Naive thymus-derived CD8-positive, alpha-beta T cell (primary cell): ENCODE data around the gene CAVIN1. TPM values are rescaled to one million over a fixed set of nuclear protein-coding genes. Genes with fewer than 3 reads are reported as not detected.
"Not testable (repeated sequence)": the region's sequence is repeated elsewhere in the genome, so short reads cannot be mapped to it uniquely, and the experiment has no call there.

ENCODE experiments used
- ATAC-seq, 2 donors: fragments of 150-1000 bp; cut with Tn5 transposase in 1 of 2; sonication (Bioruptor Pico), chemical (Tn5 transposase) in 1 of 2; 1 replicate in 1 of 2; 2 replicates in 1 of 2; pipeline ENCODE4 v1.10.0; 2021; ENCODE audit warnings: mild to moderate bottlenecking in 2 of 2, moderate library complexity in 2 of 2
- POLR2A ChIA-PET: fragments of 350-600 bp; sonication (Branson Sonifier 250); formaldehyde crosslinking; loops from one replicate; lab custom pipeline; 2021; ENCODE audit warnings: antibody characterized with exemption; lab: Charles Lee
- DNase-seq, 10 donors: peaks; one replicate each; pipeline versions ENCODE4 v3.0.0 to v3.0.0-alpha.2; 2020 to 2022
- H3K27ac Mint-ChIP-seq, 10 donors: one replicate each; pipeline ENCODE4 v1.8.0; 2020 to 2022; ENCODE audit warnings: mild to moderate bottlenecking in 10 of 10, mixed read lengths in 10 of 10, moderate library complexity in 4 of 10, inconsistent platforms in 1 of 10
- H3K27me3 Mint-ChIP-seq, 5 donors: one replicate each; pipeline ENCODE4 v1.8.0; 2021 to 2022; ENCODE audit warnings: mixed read lengths in 5 of 5
- H3K36me3 Mint-ChIP-seq, 3 donors: one replicate each; pipeline ENCODE4 v1.8.0; 2020 to 2022; ENCODE audit warnings: mixed read lengths in 3 of 3, mild to moderate bottlenecking in 2 of 3, inconsistent platforms in 1 of 3
- H3K4me1 Mint-ChIP-seq, 4 donors: one replicate each; pipeline ENCODE4 v1.8.0; 2021 to 2022; ENCODE audit warnings: mixed read lengths in 4 of 4
- H3K4me3 Mint-ChIP-seq, 10 donors: one replicate each; pipeline ENCODE4 v1.8.0; 2020 to 2022; ENCODE audit warnings: mild to moderate bottlenecking in 10 of 10, mixed read lengths in 10 of 10, moderate library complexity in 6 of 10, inconsistent platforms in 1 of 10
- H3K9me3 Mint-ChIP-seq, 9 donors: one replicate each; pipeline ENCODE4 v1.8.0; 2020 to 2022; ENCODE audit warnings: mixed read lengths in 9 of 9, mild to moderate bottlenecking in 3 of 9, inconsistent platforms in 1 of 9, moderate library complexity in 1 of 9
- polyA plus RNA-seq, 3 donors: library from polyadenylated mRNA; unstranded; fragments of 300-500 nt; fragmentation: Illumina TruSeq; gene quantifications; one replicate each; pipeline ENCODE4 v1.2.3, GENCODE V29; 2021
- total RNA-seq, 8 experiments: library from RNA in 2 of 8; stranded (reverse) in 2 of 8; gene quantifications; one replicate each; pipeline ENCODE4 v1.2.3 and lab custom pipeline; 2021 to 2026

Gene CAVIN1
- total and polyA plus RNA-seq, 5 experiments from 2014 or later, result 0.03 TPM; not detected in 4

DNA sequence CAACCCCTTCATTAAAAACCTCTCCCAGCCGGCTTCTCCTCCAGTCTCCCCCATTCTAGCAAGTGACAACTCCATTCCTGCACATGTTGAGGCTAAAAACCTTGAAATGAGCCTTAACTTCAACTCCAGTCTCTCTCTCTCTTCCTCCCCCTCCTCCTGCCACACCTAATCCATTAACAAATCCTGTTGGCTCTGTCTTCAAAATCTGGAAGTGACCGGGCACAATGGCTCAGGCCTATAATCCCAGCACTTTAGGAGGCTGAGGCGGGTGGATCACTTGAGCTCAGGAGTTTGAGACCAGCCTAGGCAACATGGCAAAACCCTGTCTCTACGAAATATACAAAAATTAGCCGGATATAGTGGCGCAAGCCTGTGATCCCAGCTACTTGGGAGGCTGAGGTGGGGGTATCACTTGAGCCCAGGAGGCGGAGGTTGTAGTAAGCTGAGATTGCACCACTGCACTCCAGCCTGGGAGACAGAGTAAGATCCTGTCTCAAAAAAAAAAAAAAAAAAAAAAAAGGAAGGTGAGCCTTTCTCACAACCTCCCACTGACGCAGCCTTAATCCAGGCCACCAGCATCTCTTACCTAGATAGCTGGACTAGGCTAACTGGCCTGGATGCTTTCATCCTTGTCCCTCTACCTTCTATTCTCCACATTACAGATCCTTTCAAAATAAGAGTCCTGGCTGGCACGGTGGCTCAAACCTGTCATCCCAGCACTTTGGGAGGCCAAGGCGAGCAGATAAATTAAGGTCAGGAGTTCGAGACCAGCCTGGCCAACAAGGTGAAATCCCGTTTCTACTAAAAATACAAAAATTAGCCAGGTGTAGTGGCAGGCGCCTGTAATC lies 56.7 kb downstream of the CAVIN1 start:
- Mint-ChIP-seq H3K4me3 (peak overlapping the region in 4 of 10 donors; percentile 15 to 31 (median 28)), H3K4me1 (peaks cover 44 to 79% (median 75%) of the 10 kb centered on the region in 4 donors), H3K27ac (peak overlapping the region in 5 of 10 donors; percentile 8 to 59 (median 12)), H3K36me3 (peaks cover 0 to 23% (median 14%) of the 10 kb centered on the region in 3 donors)
- not testable (repeated sequence) for H3K27me3 Mint-ChIP-seq, H3K9me3 Mint-ChIP-seq, ATAC-seq, DNase-seq
- POLR2A ChIA-PET, result interaction anchor here (0.7 kb wide), 1 partner anchor 221 kb away, joined by 3 read pairs; no protein-coding TSS in a partner anchor

DNA sequence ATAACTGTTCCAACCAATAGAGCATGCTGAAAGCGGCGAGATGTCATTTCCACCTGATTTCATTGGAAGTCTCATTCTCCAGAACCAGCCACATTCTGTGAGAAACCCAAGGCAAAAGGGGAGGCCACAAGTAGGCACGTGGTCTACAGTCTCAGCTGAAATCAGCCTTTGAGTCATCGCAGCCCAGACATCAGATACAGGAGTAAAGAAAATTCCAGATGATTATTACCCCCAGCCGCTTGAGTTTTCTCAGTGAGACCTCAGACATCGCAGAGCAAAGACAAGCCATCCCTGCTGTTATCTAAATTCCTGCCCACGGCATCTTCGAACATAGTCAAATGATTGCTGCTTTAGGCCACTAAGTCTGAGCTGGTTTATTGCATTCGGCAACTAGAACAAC lies 57.9 kb downstream of the CAVIN1 start:
- peaks cover 40 to 79% (median 73%) of the 10 kb centered on the region in 4 donors for H3K4me1 Mint-ChIP-seq
- H3K27ac Mint-ChIP-seq, result peak overlapping the region in 5 of 10 donors; percentile 33 to 85 (median 70)
- ATAC-seq (no peak), DNase-seq (no peak)
- no peaks in the 10 kb centered on the region for H3K9me3 Mint-ChIP-seq
- peaks cover 0 to 21% (median 13%) of the 10 kb centered on the region in 3 donors for H3K36me3 Mint-ChIP-seq
- POLR2A ChIA-PET, result no interaction called here
- no peaks in the 10 kb centered on the region for H3K27me3 Mint-ChIP-seq
- peak overlapping the region in 3 of 10 donors; percentile 15 to 33 (median 30) for H3K4me3 Mint-ChIP-seq

DNA sequence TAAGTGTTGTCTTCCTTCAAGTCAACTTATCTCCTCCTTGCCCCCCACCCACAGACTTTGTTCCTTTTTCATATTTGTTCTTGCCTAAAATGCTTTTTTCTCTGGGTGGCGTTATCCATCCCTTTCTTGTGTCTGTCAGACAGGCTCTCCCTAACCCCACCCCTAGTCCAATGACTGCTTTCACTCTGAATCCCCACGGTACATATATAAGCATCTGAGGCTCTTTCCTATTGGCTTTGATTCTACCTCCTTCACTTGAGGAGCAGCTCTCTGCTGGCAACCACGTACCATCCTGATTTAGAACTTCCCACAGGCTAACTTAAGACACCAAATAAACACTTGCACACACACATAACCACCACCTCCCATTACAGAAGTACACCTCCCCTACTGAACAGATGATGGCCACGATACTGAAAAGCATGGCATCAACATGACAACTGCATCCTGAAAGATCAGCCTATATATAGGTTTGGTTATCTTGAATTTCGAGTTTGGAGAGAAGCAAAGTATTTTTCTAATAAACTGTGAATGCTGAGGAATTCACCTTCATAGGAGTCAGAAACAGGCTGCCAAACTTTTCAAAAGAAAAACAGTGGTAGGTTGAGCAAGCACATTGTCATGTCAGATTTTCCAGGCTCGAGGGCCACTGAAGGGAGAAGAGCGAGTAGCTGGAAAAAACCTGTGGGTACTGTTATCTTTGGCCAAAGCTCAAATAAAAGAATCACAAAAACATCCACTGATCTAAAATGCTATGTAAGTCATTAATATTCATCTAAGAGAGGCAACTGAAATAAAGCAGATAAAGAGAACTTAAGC lies 59.1 kb downstream of the CAVIN1 start:
- ATAC-seq, result peak in 1 of 2 donors; percentile 18
- H3K27ac Mint-ChIP-seq, result peak overlapping the region; percentile 7 to 82 (median 58)
- peaks cover 43 to 82% (median 75%) of the 10 kb centered on the region in 4 donors for H3K4me1 Mint-ChIP-seq
- peaks cover 0 to 27% (median 10%) of the 10 kb centered on the region in 3 donors for H3K36me3 Mint-ChIP-seq
- no peaks in the 10 kb centered on the region for H3K9me3 Mint-ChIP-seq
- POLR2A ChIA-PET, result interaction anchor here (1.2 kb wide), 1 partner anchor 9 kb away, joined by 3 read pairs; no protein-coding TSS in a partner anchor
- peak overlapping the region in 7 of 10 donors; percentile 2 to 59 (median 21) for H3K4me3 Mint-ChIP-seq
- H3K27me3 Mint-ChIP-seq, result no peaks in the 10 kb centered on the region
- no peak for DNase-seq

DNA sequence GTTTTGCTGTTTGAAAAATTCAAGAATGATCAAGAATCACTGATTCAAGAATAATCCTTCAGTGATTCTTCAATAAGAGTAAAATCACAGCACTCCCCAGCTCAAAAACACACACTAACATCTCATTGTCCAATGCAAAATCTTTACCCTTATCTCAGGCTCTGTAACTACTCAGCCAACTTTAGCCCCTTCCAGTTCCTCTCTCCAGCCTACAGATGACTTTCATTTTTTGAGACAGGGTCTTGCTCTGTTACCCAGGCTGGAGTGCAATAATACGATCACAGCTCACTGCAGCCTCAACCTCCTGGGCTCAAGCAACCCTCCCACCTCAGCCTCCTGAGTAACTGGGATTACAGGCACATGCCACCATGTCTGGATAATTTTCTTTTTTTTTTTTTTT lies 59.8 kb downstream of the CAVIN1 start:
- Mint-ChIP-seq H3K9me3 (no peaks in the 10 kb centered on the region), H3K4me1 (peaks cover 41 to 83% (median 76%) of the 10 kb centered on the region in 4 donors), H3K27ac (peak overlapping the region in 6 of 10 donors; percentile 3 to 70 (median 54)), H3K27me3 (no peaks in the 10 kb centered on the region), H3K36me3 (peaks cover 0 to 25% (median 10%) of the 10 kb centered on the region in 3 donors), H3K4me3 (peak overlapping the region in 4 of 10 donors; percentile 5 to 47 (median 32))
- ATAC-seq (no peak), DNase-seq (no peak)
- POLR2A ChIA-PET, result interaction anchor here (0.7 to 1.0 kb wide), 2 partner anchors 10 to 1851 kb away, joined by 3 to 4 read pairs; no protein-coding TSS in a partner anchor

DNA sequence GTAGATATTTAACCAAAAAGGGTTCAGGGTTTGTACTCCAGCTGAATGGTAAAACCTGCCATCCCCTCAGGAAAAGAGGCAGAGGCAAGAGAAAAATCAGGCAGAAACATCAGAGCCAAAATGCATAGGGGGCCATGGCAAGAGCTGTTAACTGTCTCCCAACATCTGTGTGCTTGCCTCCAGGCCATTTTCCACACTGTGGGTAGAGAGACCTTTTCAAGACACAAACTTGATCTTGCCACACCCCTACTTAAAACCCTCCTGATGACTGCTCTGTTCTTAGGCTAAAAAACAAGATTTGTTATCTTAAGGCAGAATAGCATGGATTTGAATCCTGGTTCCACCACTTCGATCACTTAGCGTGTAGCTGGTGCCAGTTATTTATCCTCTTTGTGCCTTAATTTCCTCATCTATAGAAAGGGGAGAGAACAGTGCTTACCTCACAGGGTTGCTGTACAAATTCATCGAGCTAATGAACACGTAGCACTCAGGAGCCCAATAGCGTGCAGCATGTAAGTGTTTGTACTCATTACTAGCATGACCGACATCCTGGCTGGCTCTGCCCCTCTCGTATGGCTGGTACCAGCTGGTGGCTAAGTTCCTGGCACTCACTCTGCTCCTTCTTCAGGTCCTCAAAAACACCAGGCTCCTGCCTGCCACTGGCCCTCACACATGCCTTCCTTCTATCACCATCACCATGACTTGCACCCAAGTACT lies 60.7 kb downstream of the CAVIN1 start:
- Mint-ChIP-seq H3K36me3 (peaks cover 0 to 25% (median 10%) of the 10 kb centered on the region in 3 donors), H3K9me3 (no peaks in the 10 kb centered on the region), H3K27me3 (no peaks in the 10 kb centered on the region), H3K27ac (peak overlapping the region; percentile 3 to 83 (median 49)), H3K4me1 (peaks cover 37 to 79% (median 73%) of the 10 kb centered on the region in 4 donors), H3K4me3 (peak overlapping the region in 9 of 10 donors; percentile 3 to 50 (median 22))
- ATAC-seq (peak; percentile 6 to 24), DNase-seq (no peak)
- POLR2A ChIA-PET, result interaction anchor here (1.0 kb wide), 1 partner anchor 11 kb away, joined by 3 read pairs; no protein-coding TSS in a partner anchor

DNA sequence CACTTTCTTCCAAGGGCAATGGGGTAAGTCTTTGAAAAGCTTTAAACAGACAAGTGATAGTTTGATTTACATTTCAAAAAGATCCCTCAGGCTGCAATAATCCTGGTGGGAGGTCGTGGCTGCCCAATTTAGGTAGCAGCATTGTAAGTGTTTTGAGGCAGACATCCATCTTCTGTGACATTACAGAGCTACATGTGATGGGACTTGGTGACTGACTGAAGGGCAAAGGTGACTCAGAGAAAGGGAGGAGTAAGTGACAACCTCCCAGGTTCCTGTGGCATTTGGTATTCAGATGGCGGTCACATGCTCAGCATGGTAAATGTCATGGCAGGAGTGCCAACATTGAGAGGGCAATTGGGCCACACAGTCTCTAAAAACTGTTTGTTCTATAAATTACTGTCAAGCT lies 61.3 kb downstream of the CAVIN1 start:
- Mint-ChIP-seq H3K9me3 (no peaks in the 10 kb centered on the region), H3K27me3 (no peaks in the 10 kb centered on the region), H3K4me1 (peaks cover 37 to 77% (median 69%) of the 10 kb centered on the region in 4 donors), H3K27ac (peak overlapping the region in 9 of 10 donors; percentile 30 to 83 (median 49)), H3K36me3 (peaks cover 0 to 26% (median 10%) of the 10 kb centered on the region in 3 donors), H3K4me3 (peak overlapping the region in 7 of 10 donors; percentile 18 to 62 (median 34))
- ATAC-seq, result peak; percentile 74 to 78
- POLR2A ChIA-PET, result interaction anchor here (0.7 kb wide), 1 partner anchor 29 kb away, joined by 4 read pairs; no protein-coding TSS in a partner anchor
- peak in 1 of 10 donors; percentile 13 for DNase-seq

DNA sequence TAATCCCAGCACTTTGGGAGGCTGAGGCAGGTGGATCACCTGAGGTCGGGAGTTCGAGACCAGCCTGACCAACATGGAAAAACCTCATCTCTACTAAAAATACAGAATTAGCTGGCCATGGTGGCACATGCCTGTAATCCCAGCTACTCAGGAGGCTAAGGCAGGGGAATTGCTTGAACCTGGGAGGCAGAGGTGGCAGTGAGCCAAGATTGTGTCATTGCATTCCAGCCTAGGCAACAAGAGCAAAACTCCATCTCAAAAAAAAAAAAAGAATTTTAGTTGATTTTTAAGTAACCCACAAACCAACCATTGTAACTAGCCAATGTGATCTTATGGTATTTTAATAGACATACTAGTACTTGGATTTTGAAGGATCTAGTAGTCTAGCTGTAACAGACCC lies 62.7 kb downstream of the CAVIN1 start:
- H3K27me3 Mint-ChIP-seq, DNase-seq, H3K9me3 Mint-ChIP-seq, H3K4me3 Mint-ChIP-seq, ATAC-seq, POLR2A ChIA-PET: not testable (repeated sequence)
- peaks cover 35 to 75% (median 65%) of the 10 kb centered on the region in 4 donors for H3K4me1 Mint-ChIP-seq
- H3K36me3 Mint-ChIP-seq, result peaks cover 0 to 29% (median 10%) of the 10 kb centered on the region in 3 donors
- H3K27ac Mint-ChIP-seq, result peak overlapping the region in 1 of 10 donors; percentile 58

DNA sequence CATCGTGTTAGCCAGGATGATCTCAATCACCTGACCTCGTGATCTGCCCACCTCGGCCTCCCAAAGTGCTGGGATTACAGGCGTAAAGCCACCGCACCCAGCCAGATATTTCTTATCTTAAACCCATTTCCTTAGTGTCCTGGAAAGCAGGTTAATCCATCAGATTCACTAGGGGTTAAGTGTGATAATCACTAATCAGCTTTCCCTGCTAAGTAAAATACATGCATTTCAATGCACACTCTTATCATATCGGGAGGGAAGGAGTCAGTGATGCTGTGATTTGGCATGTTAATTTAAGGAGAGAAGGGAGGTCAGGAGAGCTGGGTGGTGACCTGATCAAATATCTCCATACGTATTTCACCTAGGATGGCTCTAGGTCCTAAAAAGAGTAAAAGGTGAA lies 63.9 kb downstream of the CAVIN1 start:
- peaks cover 0 to 23% (median 5%) of the 10 kb centered on the region in 3 donors for H3K36me3 Mint-ChIP-seq
- ATAC-seq (no peak), DNase-seq (no peak)
- no peaks in the 10 kb centered on the region for H3K9me3 Mint-ChIP-seq
- H3K27ac Mint-ChIP-seq, result peak overlapping the region in 3 of 10 donors; percentile 26 to 72 (median 59)
- POLR2A ChIA-PET, result interaction anchor here (0.9 kb wide), 1 partner anchor 25 kb away, joined by 8 read pairs; no protein-coding TSS in a partner anchor
- H3K4me3 Mint-ChIP-seq, result peak overlapping the region in 1 of 10 donors; percentile 4
- peaks cover 31 to 71% (median 59%) of the 10 kb centered on the region in 4 donors for H3K4me1 Mint-ChIP-seq
- H3K27me3 Mint-ChIP-seq, result no peaks in the 10 kb centered on the region

DNA sequence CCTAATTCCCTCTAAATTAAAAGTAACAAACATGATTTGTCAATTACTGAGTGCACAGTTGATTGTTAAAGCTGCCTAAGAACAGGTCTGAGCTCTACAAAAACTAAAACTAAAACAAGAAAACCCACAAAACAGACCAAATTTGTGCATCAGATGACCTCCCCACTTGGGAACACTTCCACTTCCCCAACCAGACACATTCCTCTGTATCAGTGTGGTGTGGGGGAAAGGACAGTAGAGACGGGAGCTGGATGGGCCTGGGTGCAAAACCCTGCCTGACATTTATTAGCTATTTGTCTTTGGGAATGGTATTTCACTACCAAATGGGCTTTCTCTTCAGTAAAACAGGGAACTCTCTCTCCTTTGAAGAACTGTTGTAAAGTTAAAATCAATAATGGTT lies 64.6 kb downstream of the CAVIN1 start:
- H3K27ac Mint-ChIP-seq, result peak overlapping the region in 5 of 10 donors; percentile 11 to 80 (median 59)
- no peak for DNase-seq
- peak overlapping the region in 1 of 10 donors; percentile 1 for H3K4me3 Mint-ChIP-seq
- H3K4me1 Mint-ChIP-seq, result peaks cover 27 to 69% (median 57%) of the 10 kb centered on the region in 4 donors
- no peak for ATAC-seq
- peaks cover 0 to 24% (median 5%) of the 10 kb centered on the region in 3 donors for H3K36me3 Mint-ChIP-seq
- no peaks in the 10 kb centered on the region for H3K9me3 Mint-ChIP-seq
- POLR2A ChIA-PET, result no interaction called here
- H3K27me3 Mint-ChIP-seq, result no peaks in the 10 kb centered on the region

DNA sequence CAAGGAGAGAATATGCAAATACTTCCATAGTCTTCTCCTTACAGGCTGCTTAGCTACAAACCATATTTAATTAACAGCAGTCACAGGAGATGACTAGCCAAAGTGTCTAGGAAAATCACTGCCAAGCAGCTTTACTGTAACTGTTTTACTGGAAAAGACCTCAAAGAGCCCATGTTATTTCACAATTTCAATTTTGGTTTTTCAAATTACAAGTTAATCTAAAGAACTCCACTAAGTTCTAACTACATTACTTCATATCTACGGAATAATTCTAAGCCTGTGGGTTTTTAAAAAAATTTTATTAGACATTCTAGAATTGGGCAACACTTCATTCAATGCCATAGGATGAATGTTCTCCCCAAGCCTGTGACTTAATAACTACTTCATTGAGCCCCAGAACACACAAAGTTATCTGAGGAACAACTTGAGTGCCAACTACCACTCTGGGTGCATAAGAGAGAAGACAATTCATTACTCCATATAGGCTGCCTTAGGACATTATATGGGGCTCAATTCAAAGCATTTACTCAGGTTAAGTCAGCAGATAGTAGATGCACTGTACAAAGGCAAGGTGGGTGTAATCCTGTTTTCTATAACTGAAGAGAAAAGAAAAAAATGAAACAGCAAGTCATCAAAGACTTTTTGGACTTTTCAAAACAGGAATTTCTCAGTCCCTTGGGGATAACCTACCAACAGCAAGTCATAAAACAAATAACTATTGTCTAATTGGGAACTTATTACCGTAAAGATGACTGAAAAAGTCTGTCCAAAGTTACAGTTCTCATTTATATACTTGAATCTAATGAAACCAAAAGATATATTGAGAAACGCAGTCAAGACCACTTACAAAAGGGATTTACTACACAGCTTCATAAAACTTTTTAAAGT lies 67.9 kb downstream of the CAVIN1 start:
- H3K9me3 Mint-ChIP-seq, result no peaks in the 10 kb centered on the region

More for the DNA sequence above, 67.9 kb downstream of the CAVIN1 start:
- DNase-seq (no peak), ATAC-seq (no peak)
- peak overlapping the region in 4 of 10 donors; percentile 7 to 21 (median 13) for H3K27ac Mint-ChIP-seq
- H3K27me3 Mint-ChIP-seq, result no peaks in the 10 kb centered on the region
- POLR2A ChIA-PET, result no interaction called here
- peak overlapping the region in 2 of 10 donors; percentile 10 to 51 for H3K4me3 Mint-ChIP-seq
- H3K36me3 Mint-ChIP-seq, result peaks cover 0 to 20% (median 0%) of the 10 kb centered on the region in 3 donors
- peaks cover 16 to 57% (median 37%) of the 10 kb centered on the region in 4 donors for H3K4me1 Mint-ChIP-seq
